OCI-LY3 (cell line): ENCODE data around the gene OTOA.
"Not testable (repeated sequence)": the region's sequence is repeated elsewhere in the genome, so short reads cannot be mapped to it uniquely, and the experiment has no call there.

Experiments used
- CTCF ChIP-seq: fragments of 200-600, 300-600 bp; sonication (generic); IDR thresholded peaks from 2 replicates; pipeline ENCODE4 v1.5.1; 2014; ENCODE audit warnings: antibody characterized with exemption, low read length, low read depth
- EZH2phosphoT487 ChIP-seq: fragments of 200-600 bp; shearing (Covaris generic); IDR thresholded peaks from 2 replicates; pipeline ENCODE4 v1.6.1; 2018; ENCODE audit warnings: antibody characterized with exemption, mixed run types, low read depth

GRCh38 chr16:21769284-21769683 is 105.5 kb downstream of the OTOA start:
- TF ChIP-seq CTCF, EZH2phosphoT487: not testable (repeated sequence)
